Gastrocnemius medialis (tissue), 4 donors: Measurements from ENCODE around the gene ZSCAN10. TPM values are rescaled to one million over a fixed set of nuclear protein-coding genes. Genes with fewer than 3 reads are reported as not detected.

ENCODE experiments used
- ATAC-seq, 2 donors: fragments of 150-250 bp; one replicate each; pipeline ENCODE4 v1.9.1; 2016
- DNase-seq, 2 donors: peaks; one replicate each; pipeline ENCODE4 v3.0.0-alpha.2; 2019
- H3K27ac ChIP-seq, 4 donors: fragments of 200-600 bp; sonication (generic); 1 replicate in 1 of 4; 2 replicates in 3 of 4; pipeline ENCODE4 v1.5.1; 2016 to 2018; ENCODE audit warnings: mild to moderate bottlenecking in 2 of 4, moderate library complexity in 1 of 4
- H3K27me3 ChIP-seq, 3 donors: fragments of 200-600 bp; sonication (generic) in 2 of 3; 1 replicate in 1 of 3; 2 replicates in 2 of 3; pipeline versions ENCODE4 v1.5.1 to v1.6.0; 2016 to 2019; ENCODE audit warnings: mild to moderate bottlenecking in 1 of 3, moderate library complexity in 1 of 3
- H3K36me3 ChIP-seq, 2 donors: fragments of 200-600 bp; sonication (generic) in 1 of 2; one replicate each; pipeline ENCODE4 v1.5.1; 2017 to 2018
- H3K4me1 ChIP-seq, 2 donors: fragments of 200-600 bp; sonication (generic) in 1 of 2; one replicate each; pipeline ENCODE4 v1.5.1; 2016 to 2017; ENCODE audit warnings: mild to moderate bottlenecking in 2 of 2
- H3K4me3 ChIP-seq, 4 donors: fragments of 200-600 bp; sonication (generic) in 3 of 4; 1 replicate in 1 of 4; 2 replicates in 3 of 4; pipeline ENCODE4 v1.5.1; 2016 to 2019; ENCODE audit warnings: mild to moderate bottlenecking in 2 of 4
- H3K9me3 ChIP-seq, 3 donors: fragments of 200-600 bp; sonication (generic) in 2 of 3; 1 replicate in 1 of 3; 2 replicates in 2 of 3; pipeline ENCODE4 v1.5.1; 2016 to 2019
- POLR2A ChIP-seq, 2 donors: fragments of 450-650 bp; IDR thresholded peaks; one replicate each; pipeline ENCODE4 v1.6.1; 2017; ENCODE audit warnings: antibody characterized with exemption in 2 of 2, mild to moderate bottlenecking in 2 of 2, moderate library complexity in 2 of 2
- in situ Hi-C, 4 donors: fragments of 200-750 bp; cut with MboI; loops; one replicate each; pipeline versions ENCODE4 v1.15.0 to v1.8.0; 2017; ENCODE audit warnings: low sequenced_read_pairs in 4 of 4
- intact Hi-C: fragments of 100-400 bp; cut with DNase I; formaldehyde crosslinking; loops from one replicate; pipeline ENCODE4 v1.15.1; 2023; ENCODE audit warnings: low total_unique reads
- total RNA-seq, 4 donors: library from RNA; depleted of rRNA; stranded (reverse); fragments of >200 nt; gene quantifications; one replicate each; pipeline versions ENCODE4 v1.1.0 to v1.2.3, GENCODE V29; 2016
- TF ChIP-seq, protein P1 (sequence below), 5 experiments: fragments of 450-650 bp in 3 of 5; fragments of 200-600 bp in 2 of 5; sonication (generic) in 2 of 5; IDR thresholded peaks in 4 of 5; conservative IDR thresholded peaks in 1 of 5; 1 replicate in 4 of 5; 2 replicates in 1 of 5; pipeline ENCODE4 v1.5.1; 2016 to 2019; ENCODE audit warnings: antibody characterized with exemption in 5 of 5, mild to moderate bottlenecking in 3 of 5, moderate library complexity in 3 of 5

Gene ZSCAN10
- total RNA-seq, 4 donors from 2014 or later, result not detected

DNA sequence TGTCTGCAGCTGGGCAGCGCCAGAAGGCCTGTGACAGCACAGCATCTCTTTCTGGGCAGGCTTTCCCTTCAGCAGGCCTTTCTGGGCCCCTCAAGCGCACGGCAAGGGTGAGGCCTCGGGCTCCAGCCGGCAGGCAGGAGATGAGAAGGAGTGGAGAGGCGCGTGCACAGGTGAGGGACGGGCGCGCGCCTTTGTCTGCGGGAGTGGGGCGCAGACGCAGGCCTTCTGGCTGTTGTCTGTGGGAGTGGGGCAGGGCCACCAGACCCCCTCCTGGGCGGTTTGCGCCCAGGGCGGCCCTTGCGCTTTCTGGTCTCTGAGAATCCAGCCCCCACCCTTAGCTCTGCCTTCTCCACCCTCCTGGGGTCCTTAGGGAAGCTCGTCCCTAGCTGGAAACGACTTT lies 19.8 kb upstream of the ZSCAN10 start:
- in situ Hi-C loops, result no loop called here
- intact Hi-C loops, result no loop called here
- no peak overlapping the region for H3K27ac ChIP-seq
- TF ChIP-seq, protein P1, sequence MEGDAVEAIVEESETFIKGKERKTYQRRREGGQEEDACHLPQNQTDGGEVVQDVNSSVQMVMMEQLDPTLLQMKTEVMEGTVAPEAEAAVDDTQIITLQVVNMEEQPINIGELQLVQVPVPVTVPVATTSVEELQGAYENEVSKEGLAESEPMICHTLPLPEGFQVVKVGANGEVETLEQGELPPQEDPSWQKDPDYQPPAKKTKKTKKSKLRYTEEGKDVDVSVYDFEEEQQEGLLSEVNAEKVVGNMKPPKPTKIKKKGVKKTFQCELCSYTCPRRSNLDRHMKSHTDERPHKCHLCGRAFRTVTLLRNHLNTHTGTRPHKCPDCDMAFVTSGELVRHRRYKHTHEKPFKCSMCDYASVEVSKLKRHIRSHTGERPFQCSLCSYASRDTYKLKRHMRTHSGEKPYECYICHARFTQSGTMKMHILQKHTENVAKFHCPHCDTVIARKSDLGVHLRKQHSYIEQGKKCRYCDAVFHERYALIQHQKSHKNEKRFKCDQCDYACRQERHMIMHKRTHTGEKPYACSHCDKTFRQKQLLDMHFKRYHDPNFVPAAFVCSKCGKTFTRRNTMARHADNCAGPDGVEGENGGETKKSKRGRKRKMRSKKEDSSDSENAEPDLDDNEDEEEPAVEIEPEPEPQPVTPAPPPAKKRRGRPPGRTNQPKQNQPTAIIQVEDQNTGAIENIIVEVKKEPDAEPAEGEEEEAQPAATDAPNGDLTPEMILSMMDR (IDR thresholded peaks at IDR 0.05 in 4 of 5, conservative IDR thresholded peaks at IDR 0.05 in 1 of 5), result no peak
- no peak for TF ChIP-seq POLR2A (IDR thresholded peaks at IDR 0.05)
- peaks cover 0 to 7% of the 10 kb centered on the region in 2 donors for H3K36me3 ChIP-seq
- no peak for ATAC-seq
- H3K27me3 ChIP-seq, result no peaks in the 10 kb centered on the region
- DNase-seq, result no peak
- peaks cover 13 to 15% of the 10 kb centered on the region in 2 donors for H3K4me1 ChIP-seq
- no peaks in the 10 kb centered on the region for H3K9me3 ChIP-seq
- no peak overlapping the region for H3K4me3 ChIP-seq

DNA sequence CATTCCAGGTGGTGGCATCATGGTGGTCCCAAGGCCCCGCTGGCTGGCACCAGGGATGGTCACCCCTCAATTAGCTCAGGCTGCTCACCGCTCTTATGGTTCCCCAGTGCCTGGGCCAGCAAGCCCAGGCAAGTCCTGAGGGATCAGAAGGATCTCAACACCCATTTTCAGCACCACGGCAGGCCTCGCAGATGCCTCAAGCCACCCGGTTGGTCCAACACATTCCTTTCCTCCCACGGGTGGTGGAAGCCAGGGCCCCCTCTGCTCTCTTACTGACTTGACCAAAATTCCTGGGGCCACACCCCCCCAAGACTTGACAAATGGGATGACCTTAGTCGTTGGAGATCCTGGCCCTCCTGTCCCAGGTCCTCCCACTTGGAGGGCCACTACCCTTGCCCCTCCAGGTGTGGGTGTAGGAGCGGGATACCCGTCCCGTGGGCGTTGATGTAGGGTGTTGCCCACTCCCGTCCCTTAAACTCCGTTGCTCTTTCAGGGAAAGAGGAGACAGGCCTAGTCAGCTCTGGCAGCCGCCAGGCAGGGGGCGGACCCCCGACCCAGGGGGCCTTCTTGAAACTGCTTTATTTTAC lies 19.2 kb upstream of the ZSCAN10 start:
- ATAC-seq, result no peak

DNA sequence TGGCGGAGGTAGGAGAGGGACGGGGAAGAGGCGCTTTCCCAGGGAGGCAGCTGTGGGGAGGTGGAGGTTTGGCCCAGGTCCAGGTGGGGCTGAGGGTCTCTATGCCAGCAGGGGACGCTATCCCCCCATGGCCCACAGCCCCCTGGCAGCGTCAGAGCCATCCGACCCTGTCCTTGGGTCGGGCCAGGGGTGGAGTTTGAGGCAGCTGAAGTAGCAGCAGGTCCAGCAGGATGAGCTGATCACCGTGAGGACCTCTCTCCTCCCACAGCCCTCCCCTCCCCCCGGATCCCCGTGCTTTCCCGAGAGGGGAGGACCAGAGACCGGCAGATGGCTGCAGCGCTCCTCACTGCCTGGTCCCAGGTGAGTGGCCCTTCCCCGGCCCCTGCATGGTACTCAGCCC lies 16.5 kb upstream of the ZSCAN10 start:
- intact Hi-C loops, result no loop called here
- Histone ChIP-seq H3K27ac (no peak overlapping the region), H3K4me1 (peaks cover 10 to 12% of the 10 kb centered on the region in 2 donors), H3K4me3 (no peak overlapping the region), H3K27me3 (no peaks in the 10 kb centered on the region), H3K36me3 (peaks cover 0 to 7% of the 10 kb centered on the region in 2 donors), H3K9me3 (no peaks in the 10 kb centered on the region)
- ATAC-seq (no peak), DNase-seq (no peak)
- TF ChIP-seq, protein P1 (IDR thresholded peaks at IDR 0.05 in 4 of 5, conservative IDR thresholded peaks at IDR 0.05 in 1 of 5), result no peak
- no peak for TF ChIP-seq POLR2A (IDR thresholded peaks at IDR 0.05)
- in situ Hi-C loops, result no loop called here

More for the DNA sequence above, 19.2 kb upstream of the ZSCAN10 start:
- no peak for DNase-seq
- Histone ChIP-seq H3K9me3 (no peaks in the 10 kb centered on the region), H3K27ac (no peak overlapping the region), H3K4me1 (peaks cover 14% of the 10 kb centered on the region in 2 donors), H3K36me3 (peaks cover 0 to 7% of the 10 kb centered on the region in 2 donors), H3K27me3 (no peaks in the 10 kb centered on the region), H3K4me3 (no peak overlapping the region)
- TF ChIP-seq, protein P1 (IDR thresholded peaks at IDR 0.05 in 4 of 5, conservative IDR thresholded peaks at IDR 0.05 in 1 of 5), result no peak
- no peak for TF ChIP-seq POLR2A (IDR thresholded peaks at IDR 0.05)
- intact Hi-C loops, result no loop called here
- in situ Hi-C loops, result no loop called here

DNA sequence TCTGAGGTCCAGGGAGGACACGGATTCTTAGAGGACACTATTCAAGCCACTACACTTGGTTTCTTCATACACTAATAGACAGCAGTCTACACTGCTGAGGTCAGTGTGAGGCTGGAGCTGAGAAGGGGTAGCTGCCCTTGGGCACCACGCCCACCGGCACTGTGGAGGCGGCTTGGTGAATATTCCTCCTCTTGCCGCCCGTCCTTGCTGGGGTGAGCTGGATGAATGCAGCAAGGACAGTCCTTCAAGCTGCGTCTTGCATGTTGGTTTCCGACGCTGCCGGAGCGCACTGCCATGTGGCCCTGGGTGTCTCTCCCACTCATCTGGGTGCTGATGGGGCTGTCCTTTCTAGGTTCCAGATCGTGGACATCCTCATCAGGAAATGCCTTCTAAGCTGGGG lies 15.9 kb upstream of the ZSCAN10 start:
- in situ Hi-C loops (no loop called here), intact Hi-C loops (no loop called here)
- Histone ChIP-seq H3K27ac (no peak overlapping the region), H3K4me1 (peaks cover 10 to 12% of the 10 kb centered on the region in 2 donors), H3K36me3 (peaks cover 0 to 7% of the 10 kb centered on the region in 2 donors), H3K9me3 (no peaks in the 10 kb centered on the region), H3K4me3 (no peak overlapping the region), H3K27me3 (no peaks in the 10 kb centered on the region)
- TF ChIP-seq POLR2A (IDR thresholded peaks at IDR 0.05), result no peak
- TF ChIP-seq, protein P1 (IDR thresholded peaks at IDR 0.05 in 4 of 5, conservative IDR thresholded peaks at IDR 0.05 in 1 of 5), result no peak
- ATAC-seq (no peak), DNase-seq (no peak)
